ENCODE data around the gene C10orf53.
"Not testable (repeated sequence)": the region's sequence is repeated elsewhere in the genome, so short reads cannot be mapped to it uniquely, and the experiment has no call there.

C10orf53 gene

DNA sequence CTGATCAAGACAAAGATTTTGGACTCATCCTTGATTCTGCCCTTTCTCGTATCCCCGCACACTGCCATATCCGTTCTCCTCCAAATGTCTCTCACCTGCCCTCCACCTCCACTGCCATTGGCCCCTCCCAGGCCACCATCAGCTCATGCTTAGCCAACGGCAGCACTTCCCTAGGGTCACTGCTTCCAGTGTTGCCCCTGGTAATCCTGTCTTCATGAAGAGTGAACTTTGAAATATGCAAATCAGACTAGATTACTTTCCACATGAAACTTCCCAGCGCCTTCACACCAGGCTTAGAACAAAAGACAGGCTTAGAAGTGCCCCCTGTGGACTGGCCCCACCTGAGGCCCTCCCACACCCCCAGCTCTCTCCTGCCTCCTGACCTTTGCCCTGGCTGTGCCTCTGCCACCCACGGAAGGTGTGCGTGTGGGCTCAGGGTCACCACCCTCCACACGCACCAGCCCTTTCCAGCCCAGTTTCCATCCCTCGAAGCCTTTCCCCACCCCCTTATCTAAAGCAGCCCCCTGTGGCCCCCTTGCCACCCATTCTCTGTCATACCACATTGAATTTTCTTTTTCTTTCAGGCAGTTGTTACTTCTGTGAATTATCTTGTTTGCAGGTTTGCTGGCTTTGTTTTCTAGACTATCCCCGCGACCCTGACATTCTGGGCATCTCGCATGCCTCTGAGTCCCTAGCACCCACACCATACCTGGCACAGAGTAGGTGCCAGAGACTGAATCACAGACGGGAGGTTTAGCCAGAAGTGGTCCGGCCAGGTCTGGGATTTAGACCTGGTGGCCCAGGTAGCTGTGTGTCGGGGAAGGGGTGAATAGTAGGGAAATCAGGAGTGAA, 26.8 kb upstream of the C10orf53 start:
- DNase-seq = no peak

DNA sequence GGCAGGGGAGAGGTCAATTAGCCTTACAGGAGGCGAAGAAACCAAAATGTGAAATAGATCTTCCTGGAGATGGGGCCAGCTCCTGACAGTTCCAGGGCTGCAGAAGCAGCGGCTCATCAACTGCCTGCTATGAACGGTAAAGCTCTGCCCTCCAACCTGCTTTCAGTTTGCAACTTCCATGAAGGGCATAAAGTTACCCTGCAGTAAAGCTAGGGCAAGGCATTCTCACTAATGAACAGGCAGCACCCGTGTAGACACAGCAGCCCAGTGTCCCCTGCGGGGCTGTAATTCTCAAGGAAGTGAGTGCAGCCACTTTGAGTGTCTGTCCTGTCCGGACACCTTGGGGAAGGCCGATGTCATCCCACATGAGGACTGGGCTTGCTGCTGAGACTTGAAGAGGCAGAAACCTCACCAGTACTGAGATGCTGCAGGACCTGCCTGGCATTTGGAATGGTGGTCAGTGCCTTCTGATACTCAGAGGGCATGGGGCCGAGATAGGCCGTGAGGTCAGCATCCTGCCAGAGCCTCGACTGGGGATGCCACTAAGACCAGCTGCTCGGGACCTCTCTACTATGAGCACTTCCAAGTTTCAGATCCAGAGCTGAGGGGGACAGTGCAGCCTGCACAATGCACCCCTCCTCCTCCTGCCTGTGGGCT, 26.1 kb upstream of the C10orf53 start:
- no peak for DNase-seq

GRCh38 chr10:49654036-49654693, 25.3 kb upstream of the C10orf53 start:
- no peak for DNase-seq

DNA sequence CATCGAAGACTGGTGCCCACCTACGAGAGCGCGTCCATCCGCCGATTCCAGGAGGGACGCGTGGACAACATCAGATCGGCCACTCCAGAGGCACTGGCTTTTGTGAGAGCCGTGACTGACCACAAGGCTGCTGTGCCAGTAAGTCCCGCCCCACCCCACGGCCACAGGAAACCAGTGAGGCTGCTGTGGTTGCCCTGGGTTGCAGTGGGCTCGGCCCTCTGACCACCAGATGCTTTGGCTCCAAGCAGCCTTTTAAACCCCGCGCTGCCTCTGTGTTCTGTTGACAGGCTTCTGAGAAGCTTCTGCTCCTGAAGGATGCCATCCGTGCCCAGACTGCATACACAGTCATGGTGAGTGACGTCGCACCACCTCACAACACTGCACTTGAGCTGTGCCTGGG, 24.4 kb upstream of the C10orf53 start:
- DNase-seq = no peak

- DNase-seq = no peak
Observed at GRCh38 chr10:49656845-49657493, 22.5 kb upstream of the C10orf53 start.

- no peak for DNase-seq
Observed at GRCh38 chr10:49657606-49658005, 21.8 kb upstream of the C10orf53 start.

DNA sequence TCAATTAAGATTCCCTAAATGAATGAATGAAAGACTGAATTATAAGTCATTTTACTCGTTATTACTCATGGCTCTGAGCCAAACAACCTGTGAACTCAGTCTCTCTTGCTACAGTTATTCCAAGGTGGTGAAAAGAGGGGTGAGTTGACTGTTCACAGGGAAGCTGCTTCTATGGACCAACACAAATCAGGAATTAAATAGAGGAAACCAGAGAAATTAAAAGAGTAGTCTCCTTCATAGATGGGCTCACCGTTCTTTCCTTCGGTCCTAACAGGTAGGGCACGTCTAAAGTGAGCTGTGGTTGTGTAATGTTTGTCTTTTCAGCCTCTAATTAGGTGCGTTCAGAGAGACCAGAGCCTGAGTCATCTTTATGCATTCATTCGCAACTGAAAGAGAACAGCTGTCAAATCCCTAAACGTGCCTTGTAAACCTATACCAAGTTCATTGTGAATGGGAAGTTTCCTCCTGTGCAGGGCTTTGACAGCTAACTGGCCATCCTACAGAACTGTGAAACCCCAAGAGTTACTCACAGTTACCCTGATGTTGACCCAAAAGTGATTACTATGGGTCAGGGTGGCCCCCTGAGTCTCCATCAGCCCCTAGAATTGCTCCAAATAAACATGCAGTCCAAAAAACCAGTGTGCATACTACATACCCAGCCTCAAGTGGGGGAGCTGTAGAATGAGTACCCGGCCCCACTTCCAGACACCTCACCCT, 18.2 kb upstream of the C10orf53 start:
- DNase-seq = no peak

- DNase-seq = no peak
Observed at GRCh38 chr10:49662169-49662830, 17.2 kb upstream of the C10orf53 start.

- no peak for DNase-seq
Observed at GRCh38 chr10:49663596-49663995, 15.9 kb upstream of the C10orf53 start.

- DNase-seq = no peak
Observed at GRCh38 chr10:49664006-49664841, 15.2 kb upstream of the C10orf53 start.

DNA sequence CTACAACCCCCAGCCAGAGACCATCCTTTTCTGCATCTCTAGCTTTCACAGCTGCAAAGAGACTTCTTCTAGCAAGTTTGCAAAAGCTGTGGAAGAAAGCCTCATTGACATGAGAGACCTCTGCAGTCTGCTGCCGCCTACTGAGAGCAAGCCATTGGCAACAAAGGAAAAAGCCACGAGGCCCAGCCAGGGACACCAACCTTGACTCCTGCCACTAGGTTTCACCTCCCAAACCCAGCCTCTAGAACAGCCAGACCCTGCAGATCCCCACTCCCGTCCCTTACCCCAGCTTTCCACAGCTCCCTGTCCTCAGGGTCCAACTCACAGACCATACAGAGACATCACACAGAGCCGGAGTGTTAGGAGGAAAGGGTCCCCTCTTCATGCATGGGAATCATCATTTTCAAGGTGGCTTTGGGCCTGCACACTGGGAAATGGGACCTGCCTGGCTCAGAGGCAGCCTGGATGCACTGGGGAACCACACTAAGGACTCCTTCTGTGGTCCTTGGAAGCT, 14.6 kb upstream of the C10orf53 start:
- no peak for DNase-seq

- no peak for DNase-seq
Observed at GRCh38 chr10:49666054-49666615, 13.3 kb upstream of the C10orf53 start.

GRCh38 chr10:49666685-49667084, 12.8 kb upstream of the C10orf53 start:
- DNase-seq = no peak

- no peak for DNase-seq
Observed at GRCh38 chr10:49667991-49668390, 11.5 kb upstream of the C10orf53 start.

DNA sequence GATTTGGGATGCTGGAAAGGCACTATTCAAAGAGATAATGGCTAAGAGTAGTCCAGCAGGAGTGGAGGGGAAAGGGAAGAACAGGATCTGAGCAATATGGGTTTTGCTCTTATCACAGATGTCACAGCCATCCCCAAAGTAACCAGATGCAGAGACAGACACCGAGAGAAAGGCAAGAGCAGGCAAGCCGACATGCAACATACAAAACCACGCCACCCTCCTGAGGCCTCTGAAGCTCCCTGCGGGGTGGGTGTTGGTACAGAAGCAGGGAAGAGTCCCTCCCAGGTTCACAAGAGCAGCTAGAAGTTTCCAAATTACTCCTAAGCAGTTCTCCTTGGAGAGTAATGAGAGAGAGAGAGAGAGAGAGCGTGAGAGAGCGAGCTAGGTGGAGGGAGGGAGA, 10.8 kb upstream of the C10orf53 start:
- no peak for DNase-seq

DNA sequence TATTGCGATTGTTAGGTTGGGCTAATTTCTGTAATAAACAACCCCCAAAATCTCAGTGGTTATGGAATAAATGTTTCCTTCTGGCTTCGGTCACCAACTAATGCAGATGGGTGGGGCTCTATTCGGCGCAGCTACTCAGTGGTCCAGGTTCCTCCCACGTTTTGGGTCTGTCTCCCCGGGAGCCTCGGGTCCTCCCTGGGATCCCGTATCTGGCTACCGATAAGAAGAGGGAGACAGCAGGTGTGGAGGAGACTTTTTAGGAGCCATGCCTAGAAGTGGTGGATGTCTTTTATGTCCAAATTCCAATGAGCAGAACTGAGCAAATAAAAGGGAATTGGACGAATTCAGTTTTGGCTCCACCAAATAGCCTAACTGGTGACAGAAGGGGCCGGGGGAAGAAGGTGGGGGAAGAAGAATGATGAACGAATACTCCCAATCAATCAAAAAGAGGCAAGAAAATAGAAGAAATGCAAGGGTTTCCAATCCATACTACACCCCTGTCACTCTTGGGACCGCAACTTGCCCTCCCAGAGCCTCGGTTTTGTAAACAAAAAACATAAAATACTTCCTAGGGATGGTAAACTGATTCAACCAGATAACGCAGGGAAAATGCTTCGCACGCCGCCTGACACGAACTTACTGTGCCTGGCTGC, 498 bp upstream of the C10orf53 start:
- DNase-seq = no peak

DNA sequence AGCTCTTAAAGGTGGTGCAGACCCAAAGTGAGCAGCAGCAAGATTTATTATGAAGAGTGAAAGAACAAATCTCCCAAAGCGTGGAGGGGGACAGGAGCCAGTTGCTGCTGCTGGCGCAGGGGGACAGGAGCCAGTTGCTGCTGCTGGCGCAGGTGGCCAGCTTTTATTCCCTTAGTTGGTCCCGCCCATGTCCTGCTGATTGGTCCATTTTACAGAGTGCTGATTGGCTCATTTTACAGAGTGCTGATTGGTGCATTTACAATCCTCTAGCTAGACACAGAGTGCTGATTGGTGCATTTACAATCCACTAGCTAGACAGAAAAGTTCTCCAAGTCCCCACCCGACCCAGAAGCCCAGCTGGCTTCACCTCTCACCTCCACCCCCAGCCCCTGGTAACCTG, 3.0 kb downstream of the C10orf53 start:
- not testable (repeated sequence) for DNase-seq

GRCh38 chr10:49682879-49683278, 3.4 kb downstream of the C10orf53 start:
- DNase-seq = no peak

DNA sequence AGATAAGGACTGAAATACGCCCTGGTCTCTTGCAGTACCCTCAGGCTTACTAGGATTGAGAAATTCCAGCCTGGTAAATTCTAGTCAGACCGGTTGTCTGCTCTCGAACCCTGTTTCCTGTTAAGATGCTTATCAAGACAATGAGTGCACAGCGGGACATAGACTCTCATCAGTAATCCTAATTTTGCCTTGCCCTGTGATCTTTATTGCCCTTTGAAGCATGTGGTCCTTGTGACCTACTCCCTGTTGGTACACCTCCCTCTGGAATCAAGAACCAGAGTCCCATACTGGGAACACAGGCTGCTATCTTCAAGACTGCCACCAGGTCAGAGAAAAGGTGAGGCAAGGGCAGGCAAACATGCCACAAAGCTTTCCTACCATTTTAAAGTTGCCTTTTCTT, 7.2 kb downstream of the C10orf53 start:
- no peak for DNase-seq

- DNase-seq = no peak
Observed at GRCh38 chr10:49688261-49688846, 8.9 kb downstream of the C10orf53 start.
